Stimulated activated CD8-positive, alpha-beta memory T cell treated with anti-CD3 and anti-CD28 coated beads, Interleukin-15, amount 100 ng/mL, for 1 hour (primary cell): ENCODE results near the gene AASDH.

Source experiments
- DNase-seq: peaks from one replicate; pipeline ENCODE4 v3.0.0-alpha.2; 2020; ENCODE audit warnings: low read depth

Gene AASDH

GRCh38 chr4:56387023-56388001 lies at the start of gene AASDH:
TSS of gene AASDH (minus strand) at chr4:56387491. CDS start at chr4:56384299, 3,192 bp downstream.
- peak; percentile 94 for DNase-seq

GRCh38 chr4:56435140-56435926 lies 48.0 kb upstream of the AASDH start, which contains the start of gene PPAT:
TSS of gene PPAT (minus strand) at chr4:56435615. CDS start at chr4:56435477, 138 bp downstream.
- peak; percentile 98 for DNase-seq

GRCh38 chr4:56434599-56435139 lies 47.4 kb upstream of the AASDH start:
- no peak for DNase-seq

- DNase-seq = no peak
Measured at GRCh38 chr4:56433280-56433679, 46.0 kb upstream of the AASDH start.

GRCh38 chr4:56430203-56430602 lies 42.9 kb upstream of the AASDH start:
- no peak for DNase-seq

- DNase-seq = no peak
Measured at GRCh38 chr4:56427179-56427578, 39.9 kb upstream of the AASDH start.

- no peak for DNase-seq
Measured at GRCh38 chr4:56426273-56426672, 39.0 kb upstream of the AASDH start.

GRCh38 chr4:56425518-56425917 lies 38.2 kb upstream of the AASDH start:
- DNase-seq = no peak

GRCh38 chr4:56424697-56425514 lies 37.6 kb upstream of the AASDH start:
- DNase-seq = peak; percentile 26

- no peak for DNase-seq
Measured at GRCh38 chr4:56424176-56424575, 36.9 kb upstream of the AASDH start.

- DNase-seq = no peak
Measured at GRCh38 chr4:56417396-56417795, 30.1 kb upstream of the AASDH start.

GRCh38 chr4:56416349-56416748 lies 29.1 kb upstream of the AASDH start:
- DNase-seq = no peak

GRCh38 chr4:56414135-56414670 lies 26.9 kb upstream of the AASDH start:
- no peak for DNase-seq

- no peak for DNase-seq
Measured at GRCh38 chr4:56410247-56411062, 23.2 kb upstream of the AASDH start.

GRCh38 chr4:56409511-56410090 lies 22.3 kb upstream of the AASDH start:
- DNase-seq = no peak

GRCh38 chr4:56408978-56409377 lies 21.7 kb upstream of the AASDH start:
- DNase-seq = no peak

GRCh38 chr4:56406151-56406550 lies 18.9 kb upstream of the AASDH start:
- DNase-seq = no peak

GRCh38 chr4:56405016-56405415 lies 17.7 kb upstream of the AASDH start:
- DNase-seq = no peak

- no peak for DNase-seq
Measured at GRCh38 chr4:56400560-56400959, 13.3 kb upstream of the AASDH start.

GRCh38 chr4:56391270-56391669 lies 4.0 kb upstream of the AASDH start:
- DNase-seq = no peak
